ENCODE measurements around the gene SNX9.

The SNX9 gene

DNA sequence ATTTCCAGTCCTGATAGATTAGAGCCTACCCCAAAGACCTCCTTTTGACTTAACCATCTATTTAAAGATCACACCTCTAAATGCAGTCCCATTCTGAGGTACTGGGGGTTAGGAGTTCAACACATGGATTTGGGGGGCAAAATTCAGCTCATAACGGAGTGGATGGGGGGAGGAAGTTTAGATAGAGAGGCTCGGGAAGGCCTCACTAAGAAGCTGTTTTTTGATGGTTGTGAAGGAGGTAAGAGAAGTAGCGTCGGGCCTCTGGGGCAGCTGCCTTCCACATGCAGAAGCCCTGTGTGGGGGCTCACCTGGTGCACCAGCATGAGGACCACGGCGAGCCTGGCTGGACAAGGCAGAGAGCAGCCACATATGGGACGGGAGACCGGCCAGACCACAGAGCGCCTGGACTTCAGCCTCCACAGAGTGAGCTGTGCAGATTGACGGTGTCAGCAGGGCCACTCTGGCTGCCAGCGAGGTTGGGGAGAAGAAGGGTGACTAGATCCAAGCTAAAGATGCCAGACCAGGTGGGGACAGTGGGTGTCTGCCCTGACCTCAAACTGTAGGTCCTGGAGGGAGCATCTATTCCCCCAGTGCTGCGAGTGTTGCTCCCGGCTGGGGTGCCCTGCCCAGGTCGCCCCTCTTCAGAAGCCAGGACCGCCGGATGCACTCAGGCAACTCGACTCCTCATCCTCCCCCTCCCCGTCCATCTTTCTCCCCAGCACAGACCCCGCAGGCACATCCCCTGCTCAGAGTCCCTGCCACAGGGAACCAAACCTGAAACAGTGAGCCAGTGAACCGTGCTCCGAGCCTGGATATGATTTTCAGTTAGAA, 153.5 kb downstream of the SNX9 start:
- CTCF ChIA-PET: interaction anchor here (1.0 kb wide), 1 partner anchor 96 kb away, joined by 3 read pairs; no protein-coding TSS in a partner anchor
- POLR2A ChIA-PET (ENCODE audit: low non-redundant PET): interaction anchor here (0.6 kb wide), 1 partner anchor 24 kb away, joined by 6 read pairs; no protein-coding TSS in a partner anchor
- no peak for DNase-seq (ENCODE audit: low spot score)
- H3K27ac ChIP-seq: no peak overlapping the region
- TF ChIP-seq, protein P1, sequence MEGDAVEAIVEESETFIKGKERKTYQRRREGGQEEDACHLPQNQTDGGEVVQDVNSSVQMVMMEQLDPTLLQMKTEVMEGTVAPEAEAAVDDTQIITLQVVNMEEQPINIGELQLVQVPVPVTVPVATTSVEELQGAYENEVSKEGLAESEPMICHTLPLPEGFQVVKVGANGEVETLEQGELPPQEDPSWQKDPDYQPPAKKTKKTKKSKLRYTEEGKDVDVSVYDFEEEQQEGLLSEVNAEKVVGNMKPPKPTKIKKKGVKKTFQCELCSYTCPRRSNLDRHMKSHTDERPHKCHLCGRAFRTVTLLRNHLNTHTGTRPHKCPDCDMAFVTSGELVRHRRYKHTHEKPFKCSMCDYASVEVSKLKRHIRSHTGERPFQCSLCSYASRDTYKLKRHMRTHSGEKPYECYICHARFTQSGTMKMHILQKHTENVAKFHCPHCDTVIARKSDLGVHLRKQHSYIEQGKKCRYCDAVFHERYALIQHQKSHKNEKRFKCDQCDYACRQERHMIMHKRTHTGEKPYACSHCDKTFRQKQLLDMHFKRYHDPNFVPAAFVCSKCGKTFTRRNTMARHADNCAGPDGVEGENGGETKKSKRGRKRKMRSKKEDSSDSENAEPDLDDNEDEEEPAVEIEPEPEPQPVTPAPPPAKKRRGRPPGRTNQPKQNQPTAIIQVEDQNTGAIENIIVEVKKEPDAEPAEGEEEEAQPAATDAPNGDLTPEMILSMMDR (conservative IDR thresholded peaks at IDR 0.05; ENCODE audit: low read depth): no peak

DNA sequence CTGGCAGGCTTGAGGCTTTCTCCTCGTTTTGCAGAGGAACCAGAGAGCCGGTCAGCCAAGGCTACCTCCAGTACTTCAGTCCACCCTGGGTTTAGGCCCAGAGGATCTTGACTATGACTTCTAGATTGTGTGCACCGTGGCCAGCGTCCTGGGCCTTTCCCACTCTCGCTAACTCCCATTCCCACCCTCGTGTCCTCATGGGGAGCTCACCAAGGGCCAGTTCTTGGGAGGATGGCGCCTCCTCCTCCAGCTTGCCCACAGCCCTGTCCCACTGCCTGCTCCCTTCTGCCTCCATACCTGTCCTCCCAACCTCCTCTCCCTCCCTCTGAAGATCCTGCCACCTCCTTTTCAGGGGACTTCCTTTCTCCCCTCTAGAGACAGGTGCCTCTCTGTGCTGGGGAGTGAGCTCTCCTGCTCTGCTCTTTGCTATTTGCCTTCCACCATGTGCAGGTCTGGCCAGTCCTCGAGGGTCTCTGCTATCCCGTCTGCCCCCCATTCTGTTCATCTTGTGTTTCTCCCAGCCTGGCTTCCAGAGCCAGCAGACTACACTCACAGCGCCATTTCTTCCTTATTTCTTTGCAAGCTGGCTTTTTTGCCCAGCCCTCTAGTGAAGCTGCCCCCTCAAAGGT, 154.2 kb downstream of the SNX9 start:
- TF ChIP-seq, protein P1 (conservative IDR thresholded peaks at IDR 0.05; ENCODE audit: low read depth): no peak
- no peak overlapping the region for H3K27ac ChIP-seq
- ChIA-PET CTCF (no interaction called here), POLR2A (ENCODE audit: low non-redundant PET) (interaction anchor here (0.6 kb wide), 1 partner anchor 23 kb away, joined by 6 read pairs; no protein-coding TSS in a partner anchor)
- no peak for DNase-seq (ENCODE audit: low spot score)

DNA sequence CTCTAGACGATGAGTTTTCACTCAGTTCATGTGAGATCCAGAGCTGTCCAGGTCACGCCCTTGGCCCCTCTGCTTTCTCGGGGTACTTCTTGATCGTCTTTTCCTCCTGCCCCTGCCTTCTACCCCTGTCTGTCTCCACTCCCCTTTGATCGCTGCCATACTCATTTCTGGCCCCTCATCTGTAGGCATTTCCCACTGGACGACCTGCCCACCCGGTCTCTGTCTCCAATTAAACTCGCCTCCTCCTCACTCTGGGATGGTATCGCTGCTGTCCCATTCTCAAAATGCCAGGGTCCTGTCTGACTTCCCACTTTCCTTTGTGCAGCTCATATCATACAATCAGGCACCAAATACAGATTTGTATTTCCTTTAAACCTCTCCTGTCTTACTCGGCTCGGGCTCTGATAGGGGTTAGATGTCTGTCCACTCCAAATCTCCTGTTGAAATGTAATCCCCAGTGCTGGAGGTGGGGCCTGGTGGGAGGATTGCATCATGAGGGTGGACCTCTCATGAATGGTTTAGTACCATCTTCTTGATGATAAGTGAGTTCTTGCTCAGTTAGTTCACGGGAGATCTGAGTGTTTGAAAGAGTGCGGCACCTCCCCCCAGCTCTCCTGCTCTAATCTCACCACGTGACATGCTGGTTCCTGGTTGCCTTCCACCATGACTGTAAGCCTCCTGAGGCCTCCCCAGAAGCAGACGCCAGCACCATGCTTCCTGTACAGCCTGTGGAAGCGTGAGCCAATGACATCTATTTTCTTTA, 155.2 kb downstream of the SNX9 start:
- DNase-seq (ENCODE audit: low spot score): no peak
- ChIA-PET POLR2A (ENCODE audit: low non-redundant PET) (no interaction called here), CTCF (no interaction called here)
- no peak overlapping the region for H3K27ac ChIP-seq
- TF ChIP-seq, protein P1 (conservative IDR thresholded peaks at IDR 0.05; ENCODE audit: low read depth): no peak

DNA sequence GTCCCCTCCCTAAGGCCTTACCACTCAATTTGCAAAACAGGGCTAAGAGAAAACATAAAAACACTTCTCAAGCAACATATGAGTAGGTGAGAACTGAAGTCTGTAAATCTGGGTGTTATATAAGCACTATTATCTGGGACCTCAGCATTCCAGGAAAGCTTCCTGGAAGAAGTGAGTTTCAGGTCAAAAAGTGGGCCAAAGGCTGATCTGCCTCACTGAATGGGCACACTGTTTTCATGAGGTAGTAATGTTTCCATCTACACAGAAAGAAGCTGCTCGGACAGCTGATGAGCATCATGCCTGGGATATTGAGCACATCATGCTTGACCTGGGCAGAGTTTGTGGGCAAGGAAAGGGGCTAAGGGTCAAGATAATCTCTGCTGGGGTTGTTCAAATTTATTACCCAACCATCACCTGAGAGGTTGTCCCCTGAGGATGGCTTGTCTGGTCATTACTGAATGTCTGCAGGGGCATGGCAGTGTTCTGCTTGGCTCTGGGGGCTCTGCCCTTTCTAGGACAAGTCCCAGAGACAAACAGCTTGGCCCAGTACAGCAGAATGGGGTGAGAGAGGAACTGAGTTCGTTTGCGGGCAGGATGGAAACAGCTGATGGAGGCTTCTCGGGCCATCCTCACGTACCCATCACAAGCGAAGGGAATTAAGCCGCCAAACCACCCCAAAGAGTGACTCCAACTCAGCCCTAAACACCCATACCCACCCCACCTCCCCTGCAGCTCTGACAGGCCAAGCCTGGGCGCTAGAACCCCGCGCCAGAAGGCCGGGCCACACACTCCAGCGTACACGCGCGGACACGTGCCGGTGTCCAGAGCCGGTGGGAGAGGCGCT, 157.5 kb downstream of the SNX9 start:
- DNase-seq (ENCODE audit: low spot score): no peak
- ChIA-PET CTCF (interaction anchor here (1.6 kb wide), 1 partner anchor 92 kb away, joined by 7 read pairs; no protein-coding TSS in a partner anchor), POLR2A (ENCODE audit: low non-redundant PET) (no interaction called here)

DNA sequence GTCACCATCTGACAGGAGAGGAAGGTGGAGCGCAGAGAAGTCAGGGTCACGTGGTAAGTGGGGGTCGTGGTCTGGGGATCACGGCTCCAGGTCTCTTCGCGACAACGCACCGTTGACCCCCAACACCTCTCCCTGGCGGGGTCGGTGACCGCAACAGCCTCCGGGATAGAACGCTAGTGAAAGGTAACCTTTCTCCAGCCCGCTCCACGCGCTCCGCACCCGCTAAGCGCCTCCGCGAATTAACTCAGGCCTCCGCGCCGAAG, 158.0 kb downstream of the SNX9 start:
- TF ChIP-seq, protein P1 (conservative IDR thresholded peaks at IDR 0.05; ENCODE audit: low read depth): no peak
- ChIA-PET CTCF (interaction anchor here (1.6 kb wide), 1 partner anchor 91 kb away, joined by 10 read pairs; no protein-coding TSS in a partner anchor), POLR2A (ENCODE audit: low non-redundant PET) (no interaction called here)
- H3K27ac ChIP-seq: peak overlapping the region; percentile 58
- DNase-seq (ENCODE audit: low spot score): no peak

More for the DNA sequence above, 157.5 kb downstream of the SNX9 start:
- TF ChIP-seq, protein P1 (conservative IDR thresholded peaks at IDR 0.05; ENCODE audit: low read depth): no peak
- no peak overlapping the region; the same call in 1 of the 2 replicates for H3K27ac ChIP-seq

Data from RWPE1 (cell line).